IMR-90 (cell line): ENCODE measurements around the gene MDM1.

ENCODE experiments used
- POLR2A ChIP-seq: IDR thresholded peaks from 2 replicates; pipeline ENCODE4 v1.6.1; 2012; ENCODE audit warnings: mild to moderate bottlenecking, low read depth, low read length
- RAD21 ChIP-seq: IDR thresholded peaks from 2 replicates; pipeline ENCODE4 v1.6.1; 2012; ENCODE audit warnings: low read length, improper control_type of control experiment
- RFX5 ChIP-seq: IDR thresholded peaks from 2 replicates; pipeline ENCODE4 v1.8.0; 2012; ENCODE audit warnings: low read depth, mild to moderate bottlenecking, low read length, moderate library complexity
- TF ChIP-seq, protein P1 (sequence below): conservative IDR thresholded peaks from 2 replicates; pipeline ENCODE4 v1.5.1; 2012; ENCODE audit warnings: mild to moderate bottlenecking, low read depth, low read length, improper control_type of control experiment

DNA sequence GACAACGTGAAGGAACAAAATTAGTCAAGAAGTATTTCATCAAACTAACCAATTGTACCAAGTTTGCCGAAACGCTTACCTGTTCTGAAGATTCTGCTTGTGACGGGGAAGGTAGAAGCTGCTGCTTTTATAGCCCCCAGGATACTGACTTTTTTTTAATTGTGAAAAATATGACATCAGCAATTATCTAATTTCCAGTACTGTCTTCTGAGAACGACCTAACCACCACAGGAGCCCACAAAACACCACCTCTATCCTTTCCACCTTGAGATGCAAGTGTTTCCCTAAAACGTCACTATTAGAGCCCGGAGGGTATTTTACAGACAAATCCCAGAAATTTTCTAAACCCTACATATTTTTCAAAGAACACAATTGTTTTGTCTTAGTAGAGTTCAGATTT, 78.7 kb downstream of the MDM1 start, which contains the start of gene IL22:
- TF ChIP-seq, protein P1, sequence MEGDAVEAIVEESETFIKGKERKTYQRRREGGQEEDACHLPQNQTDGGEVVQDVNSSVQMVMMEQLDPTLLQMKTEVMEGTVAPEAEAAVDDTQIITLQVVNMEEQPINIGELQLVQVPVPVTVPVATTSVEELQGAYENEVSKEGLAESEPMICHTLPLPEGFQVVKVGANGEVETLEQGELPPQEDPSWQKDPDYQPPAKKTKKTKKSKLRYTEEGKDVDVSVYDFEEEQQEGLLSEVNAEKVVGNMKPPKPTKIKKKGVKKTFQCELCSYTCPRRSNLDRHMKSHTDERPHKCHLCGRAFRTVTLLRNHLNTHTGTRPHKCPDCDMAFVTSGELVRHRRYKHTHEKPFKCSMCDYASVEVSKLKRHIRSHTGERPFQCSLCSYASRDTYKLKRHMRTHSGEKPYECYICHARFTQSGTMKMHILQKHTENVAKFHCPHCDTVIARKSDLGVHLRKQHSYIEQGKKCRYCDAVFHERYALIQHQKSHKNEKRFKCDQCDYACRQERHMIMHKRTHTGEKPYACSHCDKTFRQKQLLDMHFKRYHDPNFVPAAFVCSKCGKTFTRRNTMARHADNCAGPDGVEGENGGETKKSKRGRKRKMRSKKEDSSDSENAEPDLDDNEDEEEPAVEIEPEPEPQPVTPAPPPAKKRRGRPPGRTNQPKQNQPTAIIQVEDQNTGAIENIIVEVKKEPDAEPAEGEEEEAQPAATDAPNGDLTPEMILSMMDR, result no peak
- TF ChIP-seq POLR2A (no peak), RFX5 (no peak), RAD21 (no peak)
